SK-N-SH treated with all-trans-retinoic acid at 6 μM for 48 hours (cell line): ENCODE data around the gene LSM4.

Experiments used
- ATAC-seq: fragments of 200-7000 bp; cut with Tn5 transposase; 3 replicates; pipeline ENCODE4 v1.9.1; 2020; ENCODE audit warnings: mild to moderate bottlenecking, moderate library complexity
- ARNTL ChIP-seq: fragments of 450-650 bp; formaldehyde crosslinking; IDR thresholded peaks from 2 replicates; pipeline ENCODE4 v1.5.0; 2020; ENCODE audit warnings: low read depth, mild to moderate bottlenecking, moderate library complexity, borderline replicate concordance
- CSDC2 ChIP-seq: fragments of 250-450 bp; sonication (Bioruptor Pico); IDR thresholded peaks from 2 replicates; pipeline ENCODE4 v1.5.0; 2020; ENCODE audit warnings: mild to moderate bottlenecking, moderate library complexity
- ESRRG ChIP-seq: fragments of 250-450 bp; sonication (Bioruptor Pico); IDR thresholded peaks from 2 replicates; pipeline ENCODE4 v1.6.1; 2021; ENCODE audit warnings: mild to moderate bottlenecking
- GLIS3 ChIP-seq: fragments of 250-450 bp; sonication (Bioruptor Pico); IDR thresholded peaks from 2 replicates; pipeline ENCODE4 v1.5.0; 2020; ENCODE audit warnings: mild to moderate bottlenecking, moderate library complexity
- PPARA ChIP-seq: fragments of 250-450 bp; sonication (Bioruptor Pico); IDR thresholded peaks from 2 replicates; pipeline ENCODE4 v1.5.0; 2020; ENCODE audit warnings: mild to moderate bottlenecking, borderline replicate concordance
- RARB ChIP-seq: fragments of 250-450 bp; sonication (Bioruptor Pico); IDR thresholded peaks from 2 replicates; pipeline ENCODE4 v1.8.0; 2021; ENCODE audit warnings: mild to moderate bottlenecking, moderate library complexity
- TCF4 ChIP-seq: fragments of 250-450 bp; sonication (Bioruptor Pico); IDR thresholded peaks from 2 replicates; pipeline ENCODE4 v1.8.0; 2021; ENCODE audit warnings: mild to moderate bottlenecking, moderate library complexity, borderline replicate concordance
- TOX ChIP-seq: fragments of 250-450 bp; sonication (Bioruptor Pico); IDR thresholded peaks from 2 replicates; pipeline ENCODE4 v1.8.0; 2021; ENCODE audit warnings: mild to moderate bottlenecking, moderate library complexity, borderline replicate concordance
- ZC3H10 ChIP-seq: fragments of 250-450 bp; sonication (Bioruptor Pico); IDR thresholded peaks from 2 replicates; pipeline ENCODE4 v1.5.1; 2021; ENCODE audit warnings: mild to moderate bottlenecking, moderate library complexity
- ZFP3 ChIP-seq: fragments of 250-450 bp; sonication (Bioruptor Pico); IDR thresholded peaks from 2 replicates; pipeline ENCODE4 v1.5.0; 2020; ENCODE audit warnings: mild to moderate bottlenecking, moderate library complexity
- ZNF565 ChIP-seq: fragments of 450-650 bp; formaldehyde crosslinking; conservative IDR thresholded peaks from 2 replicates; pipeline ENCODE4 v1.5.0; 2020; ENCODE audit warnings: low read depth, mild to moderate bottlenecking, moderate library complexity
- ZNF70 ChIP-seq: fragments of 450-650 bp; formaldehyde crosslinking; IDR thresholded peaks from 2 replicates; pipeline ENCODE4 v1.5.0; 2020; ENCODE audit warnings: mild to moderate bottlenecking, moderate library complexity
- TF ChIP-seq, protein P1 (sequence below): fragments of 250-450 bp; sonication (Bioruptor Pico); IDR thresholded peaks from 2 replicates; pipeline ENCODE4 v1.8.0; 2021; ENCODE audit warnings: low read depth, mild to moderate bottlenecking, moderate library complexity, borderline replicate concordance
- TF ChIP-seq, protein P2 (sequence below): fragments of 250-450 bp; sonication (Bioruptor Pico); IDR thresholded peaks from 2 replicates; pipeline ENCODE4 v1.5.1; 2021; ENCODE audit warnings: mild to moderate bottlenecking, moderate library complexity
- TF ChIP-seq, protein P3 (sequence below): fragments of 250-450 bp; sonication (Bioruptor Pico); IDR thresholded peaks from 2 replicates; pipeline ENCODE4 v1.8.0; 2020; ENCODE audit warnings: mild to moderate bottlenecking, moderate library complexity, borderline replicate concordance
- TF ChIP-seq, protein P4 (sequence below): fragments of 250-450 bp; sonication (Bioruptor Pico); IDR thresholded peaks from 2 replicates; pipeline ENCODE4 v1.5.0; 2020; ENCODE audit warnings: mild to moderate bottlenecking, moderate library complexity

Gene LSM4

DNA sequence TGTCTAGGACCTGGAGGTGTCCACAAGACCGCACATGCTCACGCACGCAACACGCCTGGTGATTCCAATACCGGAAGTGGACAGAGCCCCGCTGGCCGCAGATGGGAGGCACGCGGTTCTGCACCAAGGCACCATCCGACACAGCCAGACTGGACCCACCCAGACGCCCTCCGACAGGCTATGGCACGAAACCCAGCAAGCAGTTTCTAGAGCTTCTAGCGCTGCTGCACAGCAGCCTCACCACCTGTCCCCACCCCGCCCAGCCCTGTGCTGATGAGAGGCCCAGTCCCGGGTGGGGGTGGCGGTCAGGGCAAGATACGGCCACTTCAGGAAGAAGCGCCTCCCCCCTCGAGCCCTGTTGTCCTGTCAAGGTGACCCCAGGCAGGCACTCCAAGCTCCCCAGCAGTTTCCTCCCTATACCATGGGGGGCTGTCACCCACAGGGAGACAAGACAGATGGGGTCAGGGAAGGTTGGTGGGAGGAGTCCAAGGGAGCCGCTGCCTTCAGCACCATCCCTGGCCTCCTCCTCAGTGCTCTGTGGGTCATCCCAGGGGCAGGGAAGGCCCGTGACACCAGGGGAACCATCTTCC, 11.3 kb downstream of the LSM4 start:
- TF ChIP-seq ARNTL (CRISPR knock-in tag) (no peak), GLIS3 (CRISPR knock-in tag) (no peak), ZC3H10 (no peak), PPARA (no peak), TCF4 (no peak), ZNF70 (CRISPR knock-in tag) (no peak), ESRRG (CRISPR knock-in tag) (no peak)
- TF ChIP-seq, protein P1, sequence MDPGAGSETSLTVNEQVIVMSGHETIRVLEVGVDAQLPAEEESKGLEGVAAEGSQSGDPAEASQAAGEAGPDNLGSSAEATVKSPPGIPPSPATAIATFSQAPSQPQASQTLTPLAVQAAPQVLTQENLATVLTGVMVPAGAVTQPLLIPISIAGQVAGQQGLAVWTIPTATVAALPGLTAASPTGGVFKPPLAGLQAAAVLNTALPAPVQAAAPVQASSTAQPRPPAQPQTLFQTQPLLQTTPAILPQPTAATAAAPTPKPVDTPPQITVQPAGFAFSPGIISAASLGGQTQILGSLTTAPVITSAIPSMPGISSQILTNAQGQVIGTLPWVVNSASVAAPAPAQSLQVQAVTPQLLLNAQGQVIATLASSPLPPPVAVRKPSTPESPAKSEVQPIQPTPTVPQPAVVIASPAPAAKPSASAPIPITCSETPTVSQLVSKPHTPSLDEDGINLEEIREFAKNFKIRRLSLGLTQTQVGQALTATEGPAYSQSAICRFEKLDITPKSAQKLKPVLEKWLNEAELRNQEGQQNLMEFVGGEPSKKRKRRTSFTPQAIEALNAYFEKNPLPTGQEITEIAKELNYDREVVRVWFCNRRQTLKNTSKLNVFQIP (CRISPR knock-in tag) = no peak
- TF ChIP-seq, protein P2, sequence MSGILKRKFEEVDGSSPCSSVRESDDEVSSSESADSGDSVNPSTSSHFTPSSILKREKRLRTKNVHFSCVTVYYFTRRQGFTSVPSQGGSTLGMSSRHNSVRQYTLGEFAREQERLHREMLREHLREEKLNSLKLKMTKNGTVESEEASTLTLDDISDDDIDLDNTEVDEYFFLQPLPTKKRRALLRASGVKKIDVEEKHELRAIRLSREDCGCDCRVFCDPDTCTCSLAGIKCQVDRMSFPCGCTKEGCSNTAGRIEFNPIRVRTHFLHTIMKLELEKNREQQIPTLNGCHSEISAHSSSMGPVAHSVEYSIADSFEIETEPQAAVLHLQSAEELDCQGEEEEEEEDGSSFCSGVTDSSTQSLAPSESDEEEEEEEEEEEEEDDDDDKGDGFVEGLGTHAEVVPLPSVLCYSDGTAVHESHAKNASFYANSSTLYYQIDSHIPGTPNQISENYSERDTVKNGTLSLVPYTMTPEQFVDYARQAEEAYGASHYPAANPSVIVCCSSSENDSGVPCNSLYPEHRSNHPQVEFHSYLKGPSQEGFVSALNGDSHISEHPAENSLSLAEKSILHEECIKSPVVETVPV (CRISPR knock-in tag) = no peak
- ATAC-seq = no peak

DNA sequence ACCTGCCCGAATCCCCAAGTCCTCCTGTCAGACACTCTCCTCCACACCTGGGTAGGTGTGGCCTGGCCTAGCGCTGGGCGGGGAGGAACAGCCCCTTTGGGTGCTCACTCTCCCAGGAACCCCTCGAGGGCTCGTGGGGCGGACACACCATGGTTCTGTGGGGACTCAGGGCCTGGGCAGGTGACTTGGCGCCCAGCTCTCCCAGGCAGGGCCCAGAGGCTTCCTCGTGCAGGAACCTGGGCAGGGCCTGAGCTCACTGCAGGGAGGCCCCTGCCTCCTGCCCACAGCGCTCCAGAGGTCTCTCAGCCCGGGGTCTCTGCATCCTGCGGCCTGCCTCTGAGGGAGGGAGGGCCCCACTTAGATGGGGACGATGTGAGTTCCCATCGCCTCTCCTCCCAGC, 11.9 kb downstream of the LSM4 start:
- ATAC-seq = no peak
- TF ChIP-seq, protein P2 (CRISPR knock-in tag) = no peak
- TF ChIP-seq TOX (CRISPR knock-in tag) = no peak
- TF ChIP-seq, protein P3, sequence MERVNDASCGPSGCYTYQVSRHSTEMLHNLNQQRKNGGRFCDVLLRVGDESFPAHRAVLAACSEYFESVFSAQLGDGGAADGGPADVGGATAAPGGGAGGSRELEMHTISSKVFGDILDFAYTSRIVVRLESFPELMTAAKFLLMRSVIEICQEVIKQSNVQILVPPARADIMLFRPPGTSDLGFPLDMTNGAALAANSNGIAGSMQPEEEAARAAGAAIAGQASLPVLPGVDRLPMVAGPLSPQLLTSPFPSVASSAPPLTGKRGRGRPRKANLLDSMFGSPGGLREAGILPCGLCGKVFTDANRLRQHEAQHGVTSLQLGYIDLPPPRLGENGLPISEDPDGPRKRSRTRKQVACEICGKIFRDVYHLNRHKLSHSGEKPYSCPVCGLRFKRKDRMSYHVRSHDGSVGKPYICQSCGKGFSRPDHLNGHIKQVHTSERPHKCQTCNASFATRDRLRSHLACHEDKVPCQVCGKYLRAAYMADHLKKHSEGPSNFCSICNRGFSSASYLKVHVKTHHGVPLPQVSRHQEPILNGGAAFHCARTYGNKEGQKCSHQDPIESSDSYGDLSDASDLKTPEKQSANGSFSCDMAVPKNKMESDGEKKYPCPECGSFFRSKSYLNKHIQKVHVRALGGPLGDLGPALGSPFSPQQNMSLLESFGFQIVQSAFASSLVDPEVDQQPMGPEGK (CRISPR knock-in tag) = no peak
- no peak for TF ChIP-seq CSDC2 (CRISPR knock-in tag)
- TF ChIP-seq, protein P1 (CRISPR knock-in tag) = no peak

DNA sequence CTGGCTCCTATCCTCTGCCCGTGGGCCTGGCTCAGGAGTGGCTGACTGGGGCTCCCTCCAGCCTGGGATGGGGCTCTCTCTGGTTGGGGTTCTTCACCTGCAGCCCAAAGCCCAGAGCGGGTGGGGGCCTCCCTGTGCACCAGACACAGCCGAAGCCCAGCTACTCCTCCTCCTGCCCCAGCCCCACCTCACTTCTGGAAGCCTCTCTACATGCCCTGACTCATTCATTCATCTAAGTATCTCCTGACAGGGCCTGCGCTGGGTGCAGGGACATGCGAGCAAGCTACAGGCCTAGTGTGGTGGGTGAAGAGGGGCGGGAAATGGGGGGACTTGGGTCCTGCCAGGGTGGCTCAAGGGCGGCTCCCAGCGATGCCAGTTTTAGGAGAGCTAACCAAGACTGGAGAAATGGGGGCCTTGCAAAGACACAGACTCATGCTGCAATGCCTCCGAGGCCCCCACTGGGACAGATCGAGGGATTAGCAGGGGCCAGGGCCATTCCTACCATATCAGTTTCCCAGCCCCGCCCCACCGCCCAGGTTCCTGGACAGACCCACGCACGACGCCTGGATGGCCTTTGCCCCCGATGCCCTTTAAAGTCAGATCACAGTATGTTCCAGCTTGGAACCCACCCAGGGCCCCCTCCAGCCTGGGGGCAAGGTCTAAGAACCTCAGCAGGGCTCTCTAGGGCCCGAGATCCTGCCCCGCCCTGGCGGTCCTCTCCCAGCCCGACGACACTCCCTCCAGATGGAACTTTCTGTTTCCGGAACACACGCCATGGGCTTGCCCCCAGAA, 12.6 kb downstream of the LSM4 start:
- ATAC-seq = no peak
- TF ChIP-seq, protein P1 (CRISPR knock-in tag) = no peak
- TF ChIP-seq ZNF565 (CRISPR knock-in tag) (no peak), CSDC2 (CRISPR knock-in tag) (no peak), RARB (CRISPR knock-in tag) (no peak), ZFP3 (CRISPR knock-in tag) (no peak), ZC3H10 (no peak), ZNF70 (CRISPR knock-in tag) (no peak)
- TF ChIP-seq, protein P4, sequence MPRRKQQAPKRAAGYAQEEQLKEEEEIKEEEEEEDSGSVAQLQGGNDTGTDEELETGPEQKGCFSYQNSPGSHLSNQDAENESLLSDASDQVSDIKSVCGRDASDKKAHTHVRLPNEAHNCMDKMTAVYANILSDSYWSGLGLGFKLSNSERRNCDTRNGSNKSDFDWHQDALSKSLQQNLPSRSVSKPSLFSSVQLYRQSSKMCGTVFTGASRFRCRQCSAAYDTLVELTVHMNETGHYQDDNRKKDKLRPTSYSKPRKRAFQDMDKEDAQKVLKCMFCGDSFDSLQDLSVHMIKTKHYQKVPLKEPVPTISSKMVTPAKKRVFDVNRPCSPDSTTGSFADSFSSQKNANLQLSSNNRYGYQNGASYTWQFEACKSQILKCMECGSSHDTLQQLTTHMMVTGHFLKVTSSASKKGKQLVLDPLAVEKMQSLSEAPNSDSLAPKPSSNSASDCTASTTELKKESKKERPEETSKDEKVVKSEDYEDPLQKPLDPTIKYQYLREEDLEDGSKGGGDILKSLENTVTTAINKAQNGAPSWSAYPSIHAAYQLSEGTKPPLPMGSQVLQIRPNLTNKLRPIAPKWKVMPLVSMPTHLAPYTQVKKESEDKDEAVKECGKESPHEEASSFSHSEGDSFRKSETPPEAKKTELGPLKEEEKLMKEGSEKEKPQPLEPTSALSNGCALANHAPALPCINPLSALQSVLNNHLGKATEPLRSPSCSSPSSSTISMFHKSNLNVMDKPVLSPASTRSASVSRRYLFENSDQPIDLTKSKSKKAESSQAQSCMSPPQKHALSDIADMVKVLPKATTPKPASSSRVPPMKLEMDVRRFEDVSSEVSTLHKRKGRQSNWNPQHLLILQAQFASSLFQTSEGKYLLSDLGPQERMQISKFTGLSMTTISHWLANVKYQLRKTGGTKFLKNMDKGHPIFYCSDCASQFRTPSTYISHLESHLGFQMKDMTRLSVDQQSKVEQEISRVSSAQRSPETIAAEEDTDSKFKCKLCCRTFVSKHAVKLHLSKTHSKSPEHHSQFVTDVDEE (CRISPR knock-in tag) = no peak
- TF ChIP-seq, protein P3 (CRISPR knock-in tag) = no peak
